GM10266 (cell line): ENCODE measurements around the gene TES.

Experiments used
- DNase-seq: peaks from one replicate; pipeline ENCODE4 v3.0.0; 2012; ENCODE audit errors: extremely low spot score
- TF ChIP-seq, protein P1 (sequence below): IDR thresholded peaks from 2 replicates; pipeline ENCODE4 v1.5.1; 2012; ENCODE audit warnings: mild to moderate bottlenecking, low read depth; ENCODE audit not compliant: control insufficient read depth, insufficient read depth; ENCODE audit errors: missing control alignments

The TES gene

GRCh38 chr7:116176226-116176625 is 34.1 kb upstream of the TES start:
- DNase-seq: no peak
- TF ChIP-seq, protein P1, sequence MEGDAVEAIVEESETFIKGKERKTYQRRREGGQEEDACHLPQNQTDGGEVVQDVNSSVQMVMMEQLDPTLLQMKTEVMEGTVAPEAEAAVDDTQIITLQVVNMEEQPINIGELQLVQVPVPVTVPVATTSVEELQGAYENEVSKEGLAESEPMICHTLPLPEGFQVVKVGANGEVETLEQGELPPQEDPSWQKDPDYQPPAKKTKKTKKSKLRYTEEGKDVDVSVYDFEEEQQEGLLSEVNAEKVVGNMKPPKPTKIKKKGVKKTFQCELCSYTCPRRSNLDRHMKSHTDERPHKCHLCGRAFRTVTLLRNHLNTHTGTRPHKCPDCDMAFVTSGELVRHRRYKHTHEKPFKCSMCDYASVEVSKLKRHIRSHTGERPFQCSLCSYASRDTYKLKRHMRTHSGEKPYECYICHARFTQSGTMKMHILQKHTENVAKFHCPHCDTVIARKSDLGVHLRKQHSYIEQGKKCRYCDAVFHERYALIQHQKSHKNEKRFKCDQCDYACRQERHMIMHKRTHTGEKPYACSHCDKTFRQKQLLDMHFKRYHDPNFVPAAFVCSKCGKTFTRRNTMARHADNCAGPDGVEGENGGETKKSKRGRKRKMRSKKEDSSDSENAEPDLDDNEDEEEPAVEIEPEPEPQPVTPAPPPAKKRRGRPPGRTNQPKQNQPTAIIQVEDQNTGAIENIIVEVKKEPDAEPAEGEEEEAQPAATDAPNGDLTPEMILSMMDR: no peak

GRCh38 chr7:116177009-116177408 is 33.3 kb upstream of the TES start:
- TF ChIP-seq, protein P1: no peak
- DNase-seq: no peak

DNA sequence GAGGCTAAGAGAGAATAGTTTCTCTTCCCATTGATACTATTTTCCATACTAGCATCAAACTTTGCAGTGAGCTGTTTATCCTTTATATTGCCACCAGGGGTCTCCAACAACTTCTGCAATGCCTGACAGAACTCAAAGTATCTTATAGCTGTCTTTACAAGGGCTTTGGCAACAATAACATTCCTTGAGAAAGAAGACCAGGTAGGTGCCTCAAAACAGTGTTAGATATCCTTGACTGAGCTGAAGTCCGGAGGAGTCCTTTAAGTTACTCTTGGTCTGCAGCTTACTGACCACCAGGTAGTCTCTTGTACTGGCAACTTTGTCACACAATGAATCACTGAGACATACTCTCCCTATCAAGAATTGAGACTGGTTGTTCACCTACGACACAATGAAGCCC is 30.0 kb upstream of the TES start:
- TF ChIP-seq, protein P1: peak; percentile 67
- DNase-seq: peak; percentile 76

DNA sequence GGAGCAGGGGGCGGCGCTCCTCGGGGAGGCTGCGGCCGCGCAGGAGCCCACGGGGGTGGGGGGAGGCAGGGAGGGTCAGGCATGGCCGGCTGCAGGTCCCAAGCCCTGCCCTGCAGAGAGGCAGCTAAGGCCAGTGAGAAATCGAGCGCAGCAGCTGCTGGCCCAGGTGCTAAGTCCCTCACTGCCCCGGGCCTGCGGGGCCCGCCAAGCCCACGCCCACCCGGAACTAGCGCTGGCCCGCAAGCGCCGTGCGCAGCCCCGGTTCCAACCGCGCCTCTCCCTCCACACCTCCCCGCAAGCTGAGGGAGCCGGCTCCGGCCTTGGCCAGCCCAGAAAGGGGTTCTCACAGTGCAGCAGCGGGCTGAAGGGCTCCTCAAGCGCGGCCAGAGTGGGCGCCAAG is 28.3 kb upstream of the TES start:
- no peak for DNase-seq
- TF ChIP-seq, protein P1: no peak

GRCh38 chr7:116185450-116185849 is 24.9 kb upstream of the TES start:
- no peak for DNase-seq
- TF ChIP-seq, protein P1: no peak

- DNase-seq: no peak
- TF ChIP-seq, protein P1: no peak
These were observed 24.4 kb upstream of the TES start for GRCh38 chr7:116185956-116186355.

- no peak for DNase-seq
- TF ChIP-seq, protein P1: no peak
These were observed 22.9 kb upstream of the TES start for GRCh38 chr7:116187400-116187799.
